HG02623 (cell line): ENCODE measurements around the gene FAM83G.
"Not testable (repeated sequence)": the region's sequence is repeated elsewhere in the genome, so short reads cannot be mapped to it uniquely, and the experiment has no call there.

Experiments used
- ATAC-seq: cut with Tn5 transposase; IDR thresholded peaks from one replicate; pipeline ENCODE4 v1.9.1; 2021; ENCODE audit warnings: moderate library complexity; ENCODE audit not compliant: unreplicated experiment

The FAM83G gene

GRCh38 chr17:18956581-18956980 is 48.0 kb downstream of the FAM83G start:
- no peak for ATAC-seq

DNA sequence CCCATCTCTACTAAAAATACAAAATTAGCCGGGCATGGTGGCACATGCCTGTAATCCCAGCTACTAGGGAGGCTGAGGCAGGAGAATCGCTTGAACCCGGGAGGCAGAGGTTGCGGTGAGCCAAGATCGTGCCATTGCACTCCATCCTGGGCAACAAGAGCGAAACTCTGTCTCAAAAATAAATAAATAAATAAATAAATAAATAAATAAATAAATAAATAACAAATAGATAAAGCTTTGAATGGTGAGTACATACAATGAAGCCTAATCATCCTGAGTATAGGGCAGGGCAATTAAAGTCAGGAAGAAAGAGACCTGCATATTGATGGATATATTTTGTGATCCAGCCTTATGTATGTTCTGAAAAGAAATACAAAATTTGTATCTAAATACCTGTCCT is 48.5 kb downstream of the FAM83G start:
- ATAC-seq: not testable (repeated sequence)

DNA sequence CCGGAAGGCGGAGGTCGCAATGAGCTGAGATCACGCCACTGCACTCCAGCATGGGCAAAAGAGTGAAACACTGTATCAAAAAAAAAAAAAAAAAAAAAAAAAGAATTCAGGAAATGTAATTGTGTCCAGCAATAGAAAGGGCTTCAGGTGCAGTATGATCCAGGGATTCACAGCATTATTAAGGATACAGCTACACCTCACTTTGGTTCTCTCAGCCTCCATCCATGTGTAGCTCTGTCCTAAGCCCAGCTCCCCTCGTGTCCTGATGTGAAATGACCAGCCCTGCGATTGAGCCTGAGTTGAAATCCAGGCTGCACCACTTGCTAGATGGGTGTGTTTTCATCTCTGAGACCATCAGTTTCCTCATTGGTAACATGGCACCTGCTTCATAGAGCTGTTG is 49.6 kb downstream of the FAM83G start:
- ATAC-seq: no peak

DNA sequence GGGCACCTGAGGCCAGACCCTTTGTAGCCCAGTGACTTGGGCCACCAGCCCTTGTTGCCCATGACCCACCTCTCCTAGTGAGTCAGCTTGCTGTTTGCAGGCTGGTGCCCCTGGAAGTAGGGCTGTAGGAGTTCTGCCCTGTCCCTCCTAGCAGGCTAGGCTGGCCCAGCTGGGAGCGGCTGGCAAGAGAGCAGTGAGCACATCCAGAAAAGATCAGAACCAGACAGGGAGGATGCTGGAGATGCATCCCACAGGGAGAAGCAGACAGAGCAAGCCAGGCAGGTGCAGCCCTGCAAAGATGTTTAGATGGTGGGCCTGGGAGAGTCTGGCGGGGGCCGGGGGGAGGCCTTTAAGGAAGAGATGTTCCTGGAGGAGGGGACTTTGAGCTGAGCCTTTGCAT is 50.2 kb downstream of the FAM83G start:
- ATAC-seq: no peak

GRCh38 chr17:18953231-18953728 is 51.3 kb downstream of the FAM83G start:
- no peak for ATAC-seq

GRCh38 chr17:18951941-18952842 is 52.4 kb downstream of the FAM83G start, which contains the start of gene SLC5A10:
TSS of gene SLC5A10 (plus strand) at chr17:18952165. CDS start at chr17:18952206, 41 bp downstream.
- no peak for ATAC-seq

DNA sequence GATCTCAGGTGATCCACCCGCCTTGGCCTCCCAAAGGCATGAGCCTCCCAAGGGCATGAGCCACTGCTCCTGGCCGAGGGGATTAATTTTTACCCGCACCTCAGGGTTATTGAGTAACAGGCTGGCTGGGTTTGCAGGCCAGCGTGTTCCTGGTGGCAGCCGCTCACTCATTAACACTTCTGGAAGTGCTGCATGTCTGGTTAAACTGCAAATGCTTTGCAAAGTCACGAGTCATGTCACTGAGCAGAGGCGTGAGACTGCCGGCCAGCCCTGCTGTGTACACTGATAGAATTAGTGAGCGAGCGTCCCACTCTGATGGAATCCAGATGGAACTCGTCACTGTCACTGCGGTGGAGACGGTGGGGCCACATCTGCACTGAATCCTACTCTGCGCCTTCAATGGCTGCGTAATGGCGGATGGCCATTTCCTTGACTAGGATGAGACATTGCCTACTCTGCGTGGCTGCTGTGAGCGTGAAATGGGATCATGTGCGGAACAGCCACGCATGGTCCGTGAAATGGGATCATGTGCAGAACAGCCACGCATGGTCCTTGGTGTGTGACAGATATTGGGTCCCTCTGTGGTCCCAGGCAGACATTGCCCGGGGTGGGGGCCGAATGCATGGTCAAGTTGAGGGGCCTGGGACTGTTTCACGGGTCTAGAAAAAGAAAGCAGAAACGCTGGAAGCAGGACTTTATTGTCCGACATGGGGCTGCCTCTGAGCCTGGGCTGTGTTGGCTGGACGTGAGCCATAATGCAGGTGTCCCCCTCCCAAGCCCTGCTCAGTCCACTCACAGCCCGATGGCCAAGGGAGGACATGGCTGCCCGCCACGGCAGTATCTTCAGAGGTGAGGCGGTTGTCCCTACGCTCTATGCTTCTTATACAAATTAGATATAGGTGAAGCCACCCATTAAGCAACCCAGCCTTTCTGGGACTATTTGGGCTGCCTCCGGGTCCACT is 53.3 kb downstream of the FAM83G start:
- no peak for ATAC-seq

GRCh38 chr17:18950346-18950745 is 54.2 kb downstream of the FAM83G start:
- no peak for ATAC-seq

- ATAC-seq: no peak
These were observed 55.0 kb downstream of the FAM83G start for GRCh38 chr17:18949566-18949965.

- ATAC-seq: no peak
These were observed 56.0 kb downstream of the FAM83G start for GRCh38 chr17:18948476-18949006.

DNA sequence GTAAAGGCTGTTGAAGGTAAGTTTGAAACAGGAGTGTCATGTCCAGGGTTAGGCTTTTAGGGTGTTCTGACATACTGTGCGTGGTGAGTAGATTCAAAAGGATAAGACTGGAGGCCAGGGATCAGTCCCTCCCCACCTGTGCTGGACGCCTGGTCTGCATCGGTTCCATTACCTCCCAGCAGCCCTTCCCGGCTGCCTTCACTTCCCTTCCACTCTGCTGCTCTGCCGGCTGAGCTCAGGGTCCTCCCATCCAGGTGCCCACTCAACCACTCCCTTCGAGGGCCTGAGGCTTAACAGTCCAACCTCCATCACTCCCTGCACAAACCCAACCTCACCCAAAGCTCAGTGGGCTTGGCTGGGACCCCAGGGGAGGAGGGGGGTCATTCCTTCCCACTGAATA is 56.7 kb downstream of the FAM83G start:
- no peak for ATAC-seq

GRCh38 chr17:18946536-18946935 is 58.0 kb downstream of the FAM83G start:
- ATAC-seq: no peak

- ATAC-seq: no peak
These were observed 59.9 kb downstream of the FAM83G start for GRCh38 chr17:18944646-18945045.

DNA sequence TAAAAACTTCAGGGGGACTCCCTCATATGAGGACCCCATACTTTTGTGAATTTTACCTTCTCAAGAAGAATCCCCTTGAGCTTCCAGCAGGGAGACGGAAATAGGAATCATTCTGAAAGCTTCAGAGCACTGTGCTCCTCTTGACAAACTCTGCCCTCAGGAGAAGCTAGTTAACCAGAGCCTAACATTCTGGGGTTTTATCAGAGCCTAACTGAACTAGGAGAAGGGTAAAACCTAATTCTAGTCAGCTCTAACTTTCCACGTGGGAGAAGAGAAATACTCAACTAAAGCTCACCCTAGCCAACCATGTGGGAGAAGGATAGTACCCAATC is 65.9 kb downstream of the FAM83G start:
- ATAC-seq: no peak

GRCh38 chr17:18937981-18938691 is 66.4 kb downstream of the FAM83G start:
- no peak for ATAC-seq

DNA sequence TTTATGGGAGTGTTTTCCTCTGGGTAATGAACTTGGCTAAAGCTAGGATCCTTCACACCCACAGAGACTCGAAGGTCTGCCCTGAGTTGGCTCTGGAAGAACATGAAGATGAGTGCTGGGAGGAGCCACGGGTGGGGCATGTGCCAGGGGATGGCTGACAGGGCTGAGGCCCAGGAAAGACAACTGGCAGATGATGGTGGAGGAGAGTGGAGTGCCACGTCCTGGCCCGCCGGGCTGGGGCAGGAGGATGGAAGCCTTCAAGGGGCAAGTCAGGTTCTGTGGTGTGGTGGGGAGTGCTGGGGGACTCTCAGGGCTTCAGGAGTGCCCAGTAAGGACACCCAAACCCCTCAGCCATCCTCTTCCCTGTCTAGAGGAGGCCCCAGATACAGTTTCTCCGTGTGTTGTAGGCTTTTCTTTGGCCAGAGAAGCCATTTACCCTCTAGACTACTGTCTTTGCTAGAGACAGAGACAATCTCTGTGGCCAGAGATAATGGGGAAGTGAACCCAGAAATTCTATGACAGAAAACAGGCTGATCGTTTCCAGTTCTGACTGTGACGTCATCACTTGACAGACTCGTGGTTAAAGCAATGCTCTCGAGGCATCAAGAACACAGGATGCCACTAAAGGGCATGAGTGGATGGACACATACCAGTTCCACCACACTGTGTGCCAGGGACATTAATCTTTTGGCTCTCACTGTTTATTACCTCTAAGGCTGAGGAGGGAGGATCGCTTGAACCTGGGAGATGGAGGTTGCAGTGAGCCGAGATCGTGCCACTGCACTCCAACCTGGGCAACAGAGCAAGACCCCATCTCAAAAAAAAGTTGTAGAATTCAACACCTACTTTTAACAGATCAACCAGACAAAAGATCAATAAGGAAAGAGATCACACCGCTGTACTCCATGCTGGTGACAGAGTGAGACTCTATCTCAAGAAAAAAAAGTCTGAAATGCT is 71.2 kb downstream of the FAM83G start:
- no peak for ATAC-seq

DNA sequence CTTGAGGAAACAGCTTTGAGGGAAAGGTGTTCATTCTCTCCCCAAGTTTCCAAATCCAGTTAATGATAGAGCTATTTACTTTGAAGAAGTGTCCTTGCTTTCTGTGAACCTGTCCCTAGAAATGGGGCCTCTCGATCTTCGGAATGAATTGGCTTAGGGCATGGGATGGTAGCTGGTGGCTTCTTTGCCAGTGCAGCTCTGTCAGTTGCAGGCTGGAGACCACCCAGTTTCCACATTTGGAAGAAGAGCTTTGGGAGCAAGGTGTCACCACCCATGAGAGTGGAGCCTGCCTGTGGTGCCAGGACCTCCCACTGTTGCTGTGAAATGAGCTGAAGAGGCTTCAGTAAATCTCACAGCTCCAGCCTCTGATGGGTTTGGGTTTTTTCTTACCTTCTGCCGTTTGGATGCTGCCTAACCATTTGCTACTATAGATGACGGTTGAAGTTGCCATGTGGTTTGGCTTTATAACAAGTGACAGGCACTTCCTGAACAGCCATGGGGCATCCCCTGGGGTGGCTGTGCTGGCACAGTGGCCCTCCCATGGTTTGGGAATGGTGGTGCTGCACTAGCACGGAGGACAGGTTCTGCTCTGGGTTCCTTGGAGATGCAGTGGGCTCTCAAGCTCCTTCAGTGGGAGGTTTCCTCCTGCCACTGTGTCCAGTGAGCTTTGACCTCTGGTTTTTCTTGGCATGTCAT is 72.1 kb downstream of the FAM83G start:
- no peak for ATAC-seq

DNA sequence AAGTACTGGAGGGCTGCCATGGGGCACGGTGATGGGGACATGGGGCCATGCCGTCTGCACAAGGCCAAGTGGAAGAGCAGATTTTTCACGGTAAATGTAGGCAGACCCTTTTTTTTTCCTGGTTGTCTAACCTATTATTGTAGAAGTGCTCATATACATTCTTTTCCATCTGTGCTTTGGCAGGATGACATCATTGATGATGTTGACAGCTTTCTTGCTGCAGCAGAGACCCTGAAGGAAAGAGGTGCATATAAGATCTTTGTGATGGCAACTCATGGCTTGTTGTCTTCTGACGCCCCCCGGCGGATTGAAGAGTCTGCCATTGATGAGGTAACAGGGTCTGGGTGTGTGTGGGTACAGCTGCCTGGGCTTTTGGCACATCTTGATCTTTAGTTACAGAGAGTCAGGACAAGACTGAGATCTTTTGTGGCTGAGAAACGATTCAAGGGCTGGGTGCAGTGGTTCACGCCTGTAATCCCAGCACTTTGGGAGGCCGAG is 75.9 kb downstream of the FAM83G start:
- no peak for ATAC-seq

GRCh38 chr17:18925187-18925586 is 79.4 kb downstream of the FAM83G start:
- ATAC-seq: no peak
